Liver (tissue), 5 donors: ENCODE data around the gene AADACL4. TPM values are rescaled to one million over a fixed set of nuclear protein-coding genes. Genes with fewer than 3 reads are reported as not detected.

ENCODE experiments used
- polyA plus RNA-seq, 2 donors: library from polyadenylated mRNA; stranded (reverse) in 1 of 2; unstranded in 1 of 2; fragments of 200-250 nt in 1 of 2; fragments of >200 nt in 1 of 2; fragmentation: Nextera tagmentation in 1 of 2; extraction: Ambion mirVana in 1 of 2; gene quantifications; one replicate each; pipeline versions ENCODE4 v1.2.1 to v1.2.3, GENCODE V29; 2013 to 2015
- small RNA-seq: library from RNA; depleted of rRNA; stranded (forward); fragments of <200 nt; gene quantifications from one replicate; pipeline ENCODE3, GENCODE V24; 2014
- total RNA-seq, 2 donors: library from RNA; depleted of rRNA; stranded (reverse); fragments of >200 nt; gene quantifications; one replicate each; pipeline ENCODE4 v1.2.3, GENCODE V29; 2014
- donor health status: healthy.
- donor health status: healthy.
- donor health status: healthy.

Gene AADACL4
- total and polyA plus RNA-seq, 4 donors: not detected

Small RNAs within 50 kb of the gene (small RNA-seq; reads per million reads assigned to genes)
- gene AC244670.1: not detected

Other genes starting within 250 kb of the AADACL4 start
- gene DHRS3, start 25.9 kb upstream of the AADACL4 start, total RNA-seq: 100 to 1,000 TPM in 1 of 2 donors, 10 to 100 TPM in 1; 62.6 to 146 TPM
- 100 to 1,000 TPM; 170 to 185 TPM for gene DHRS3, start 25.9 kb upstream of the AADACL4 start, polyA plus RNA-seq
- gene AADACL3, start 72.0 kb downstream of the AADACL4 start, total RNA-seq: not detected
- gene AADACL3, start 72.0 kb downstream of the AADACL4 start, polyA plus RNA-seq: not detected
- gene CFAP107, start 102.1 kb downstream of the AADACL4 start, total RNA-seq: not detected
- gene CFAP107, start 102.1 kb downstream of the AADACL4 start, polyA plus RNA-seq: not detected
- gene PRAMEF12, start 129.7 kb downstream of the AADACL4 start, total RNA-seq: not detected
- not detected for gene PRAMEF12, start 129.7 kb downstream of the AADACL4 start, polyA plus RNA-seq
- gene PRAMEF1, start 147.3 kb downstream of the AADACL4 start, total RNA-seq: not detected
- not detected for gene PRAMEF1, start 147.3 kb downstream of the AADACL4 start, polyA plus RNA-seq
- not detected for gene PRAMEF11, start 187.3 kb downstream of the AADACL4 start, total RNA-seq
- gene PRAMEF11, start 187.3 kb downstream of the AADACL4 start, polyA plus RNA-seq: not detected
- gene HNRNPCL1, start 204.6 kb downstream of the AADACL4 start, total RNA-seq: not detected
- not detected for gene HNRNPCL1, start 204.6 kb downstream of the AADACL4 start, polyA plus RNA-seq
- gene PRAMEF2, start 213.0 kb downstream of the AADACL4 start, total RNA-seq: not detected
- not detected for gene PRAMEF2, start 213.0 kb downstream of the AADACL4 start, polyA plus RNA-seq
- not detected for gene PRAMEF4, start 242.1 kb downstream of the AADACL4 start, total RNA-seq
- not detected for gene PRAMEF4, start 242.1 kb downstream of the AADACL4 start, polyA plus RNA-seq